NCI-H510A (cell line): Measurements from ENCODE around the gene TYMS.

Source experiments
- DNase-seq: peaks from one replicate; lab custom pipeline; 2025; lab: John Stamatoyannopoulos, UW

Gene TYMS

GRCh38 chr18:647304-647703 lies 10.1 kb upstream of the TYMS start:
- no peak for DNase-seq

GRCh38 chr18:649341-649740 lies 8.1 kb upstream of the TYMS start:
- no peak for DNase-seq

- no peak for DNase-seq
Observed at GRCh38 chr18:650428-650858, 7.0 kb upstream of the TYMS start.

GRCh38 chr18:652131-652530 lies 5.3 kb upstream of the TYMS start:
- DNase-seq: no peak

- no peak for DNase-seq
Observed at GRCh38 chr18:653512-653911, 3.9 kb upstream of the TYMS start.

GRCh38 chr18:654601-655000 lies 2.9 kb upstream of the TYMS start:
- no peak for DNase-seq

- no peak for DNase-seq
Observed at GRCh38 chr18:655445-655844, 2.0 kb upstream of the TYMS start.

GRCh38 chr18:658001-658946 lies 821 bp downstream of the TYMS start:
- peak; percentile 89 for DNase-seq

- DNase-seq: no peak
Observed at GRCh38 chr18:658947-659533, 1.6 kb downstream of the TYMS start.

- no peak for DNase-seq
Observed at GRCh38 chr18:659597-659996, 2.1 kb downstream of the TYMS start.

GRCh38 chr18:662197-662596 lies 4.7 kb downstream of the TYMS start:
- DNase-seq: no peak

GRCh38 chr18:666177-666576 lies 8.7 kb downstream of the TYMS start:
- DNase-seq: no peak

GRCh38 chr18:666628-667027 lies 9.2 kb downstream of the TYMS start:
- DNase-seq: no peak

GRCh38 chr18:668260-668659 lies 10.8 kb downstream of the TYMS start:
- DNase-seq: no peak

- DNase-seq: no peak
Observed at GRCh38 chr18:669077-669476, 11.6 kb downstream of the TYMS start.

- no peak for DNase-seq
Observed at GRCh38 chr18:670522-670921, 13.1 kb downstream of the TYMS start.

- DNase-seq: no peak
Observed at GRCh38 chr18:671405-671804, 14.0 kb downstream of the TYMS start.

- DNase-seq: no peak
Observed at GRCh38 chr18:673317-673716, 15.9 kb downstream of the TYMS start.

GRCh38 chr18:673769-674168 lies 16.3 kb downstream of the TYMS start:
- DNase-seq: no peak

GRCh38 chr18:675307-675706 lies 17.9 kb downstream of the TYMS start:
- no peak for DNase-seq

GRCh38 chr18:676069-676468 lies 18.6 kb downstream of the TYMS start:
- no peak for DNase-seq

- no peak for DNase-seq
Observed at GRCh38 chr18:676736-677135, 19.3 kb downstream of the TYMS start.

GRCh38 chr18:677145-677544 lies 19.7 kb downstream of the TYMS start:
- DNase-seq: no peak

GRCh38 chr18:677951-678381 lies 20.5 kb downstream of the TYMS start:
- no peak for DNase-seq
